Activated CD4-positive, alpha-beta T cell treated with anti-CD3 and anti-CD28 coated beads for 24 hours (primary cell): ENCODE measurements around the gene JDP2.
"Not testable (repeated sequence)": the region's sequence is repeated elsewhere in the genome, so short reads cannot be mapped to it uniquely, and the experiment has no call there.

ENCODE experiments used
- DNase-seq, 2 donors: peaks; one replicate each; pipeline ENCODE4 v3.0.0-alpha.2; 2020; ENCODE audit warnings: low read depth in 2 of 2

JDP2 gene

GRCh38 chr14:75427482-75428229, at the start of gene JDP2:
TSS of gene JDP2 (plus strand) at chr14:75428022. CDS start at chr14:75437921, 9,899 bp downstream.
- peak; percentile 15 to 22 for DNase-seq

- no peak for DNase-seq
These were observed 48.4 kb upstream of the JDP2 start for GRCh38 chr14:75379246-75379929.

GRCh38 chr14:75379930-75380270, 47.9 kb upstream of the JDP2 start:
- no peak for DNase-seq

DNA sequence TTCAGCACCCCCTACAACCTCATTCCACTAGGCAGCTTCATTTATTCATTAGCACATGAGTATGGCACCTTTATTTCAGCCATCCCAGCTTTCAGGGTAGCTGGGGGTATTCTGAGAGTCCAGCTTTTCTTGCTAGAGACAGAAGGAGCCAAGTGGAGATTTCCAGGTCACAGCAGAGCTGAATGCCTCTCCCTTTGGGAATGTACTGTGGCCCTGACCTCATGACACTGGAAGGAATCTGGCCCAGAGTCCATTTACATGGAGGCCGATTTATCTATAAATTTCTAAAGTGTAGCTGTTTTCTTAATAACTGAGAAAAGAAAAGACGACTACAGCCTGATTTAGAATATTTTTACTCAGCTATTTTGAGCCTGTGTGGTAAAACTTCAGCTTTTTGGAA, 47.2 kb upstream of the JDP2 start:
- no peak for DNase-seq

GRCh38 chr14:75381642-75382041, 46.2 kb upstream of the JDP2 start:
- DNase-seq, result no peak

GRCh38 chr14:75383219-75383618, 44.6 kb upstream of the JDP2 start:
- DNase-seq, result not testable (repeated sequence)

- no peak for DNase-seq
These were observed 44.1 kb upstream of the JDP2 start for GRCh38 chr14:75383721-75384120.

GRCh38 chr14:75389679-75390078, 38.1 kb upstream of the JDP2 start:
- no peak for DNase-seq

GRCh38 chr14:75390183-75390582, 37.6 kb upstream of the JDP2 start:
- DNase-seq, result no peak

DNA sequence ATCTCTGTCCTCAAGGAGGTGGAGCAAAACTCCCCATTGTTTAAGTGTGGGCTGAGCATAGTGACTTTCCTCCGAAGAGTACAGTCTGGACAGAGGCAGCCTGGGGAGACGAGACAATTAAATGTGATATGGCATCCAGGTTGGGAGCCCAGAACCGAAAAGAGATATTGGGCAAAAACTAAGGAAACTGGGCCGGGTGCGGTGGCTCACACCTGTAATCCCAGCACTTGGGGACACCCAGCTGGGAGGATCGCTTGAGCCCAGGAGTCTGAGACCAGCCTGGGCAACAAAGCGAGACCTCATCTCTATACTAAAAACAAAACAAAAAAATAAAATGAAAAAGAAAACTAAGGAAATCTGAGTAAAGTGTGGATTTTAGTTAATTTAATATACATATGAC, 35.9 kb upstream of the JDP2 start:
- DNase-seq, result no peak

- DNase-seq, result no peak
These were observed 34.9 kb upstream of the JDP2 start for GRCh38 chr14:75392686-75393641.

GRCh38 chr14:75393794-75394193, 34.0 kb upstream of the JDP2 start:
- DNase-seq, result no peak

DNA sequence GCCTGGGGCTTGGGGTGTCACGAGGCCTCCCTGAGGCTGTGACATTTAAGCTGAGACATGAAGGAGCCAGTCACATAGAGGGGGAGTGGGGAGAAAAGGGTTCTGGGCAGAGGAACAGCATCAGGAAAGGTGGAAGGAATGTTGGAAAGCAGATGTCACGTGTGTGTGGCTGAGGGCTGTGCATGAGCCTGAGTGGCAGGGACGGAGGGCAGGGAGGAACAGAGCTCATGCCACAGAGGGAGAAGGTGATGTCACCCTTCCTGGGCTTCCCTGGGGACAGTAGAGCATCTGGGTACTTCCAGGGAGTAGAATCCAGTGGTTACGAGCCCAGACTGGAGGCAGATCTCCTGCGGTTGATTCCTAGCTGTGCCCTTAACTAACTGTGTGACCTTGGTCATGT, 32.0 kb upstream of the JDP2 start:
- no peak for DNase-seq

DNA sequence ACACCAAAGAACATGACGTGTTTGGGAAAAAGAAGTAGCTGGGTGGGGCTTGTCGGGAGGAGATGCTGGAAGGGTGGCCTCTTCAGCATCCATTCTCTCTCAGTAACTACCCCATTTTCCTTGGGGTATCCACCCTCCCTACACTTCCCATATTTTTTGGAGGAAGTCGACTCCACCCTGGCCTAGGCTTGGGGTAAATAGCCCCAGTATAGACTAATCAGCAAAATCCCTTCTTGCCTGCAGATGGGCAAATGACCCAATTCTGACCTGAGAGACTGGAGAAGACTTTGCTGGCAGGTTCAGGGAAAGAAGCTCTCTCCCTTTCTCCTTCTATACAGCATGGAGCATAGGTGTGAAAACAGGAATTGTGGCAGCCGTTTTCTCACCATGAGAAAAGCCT, 28.5 kb upstream of the JDP2 start:
- no peak for DNase-seq

DNA sequence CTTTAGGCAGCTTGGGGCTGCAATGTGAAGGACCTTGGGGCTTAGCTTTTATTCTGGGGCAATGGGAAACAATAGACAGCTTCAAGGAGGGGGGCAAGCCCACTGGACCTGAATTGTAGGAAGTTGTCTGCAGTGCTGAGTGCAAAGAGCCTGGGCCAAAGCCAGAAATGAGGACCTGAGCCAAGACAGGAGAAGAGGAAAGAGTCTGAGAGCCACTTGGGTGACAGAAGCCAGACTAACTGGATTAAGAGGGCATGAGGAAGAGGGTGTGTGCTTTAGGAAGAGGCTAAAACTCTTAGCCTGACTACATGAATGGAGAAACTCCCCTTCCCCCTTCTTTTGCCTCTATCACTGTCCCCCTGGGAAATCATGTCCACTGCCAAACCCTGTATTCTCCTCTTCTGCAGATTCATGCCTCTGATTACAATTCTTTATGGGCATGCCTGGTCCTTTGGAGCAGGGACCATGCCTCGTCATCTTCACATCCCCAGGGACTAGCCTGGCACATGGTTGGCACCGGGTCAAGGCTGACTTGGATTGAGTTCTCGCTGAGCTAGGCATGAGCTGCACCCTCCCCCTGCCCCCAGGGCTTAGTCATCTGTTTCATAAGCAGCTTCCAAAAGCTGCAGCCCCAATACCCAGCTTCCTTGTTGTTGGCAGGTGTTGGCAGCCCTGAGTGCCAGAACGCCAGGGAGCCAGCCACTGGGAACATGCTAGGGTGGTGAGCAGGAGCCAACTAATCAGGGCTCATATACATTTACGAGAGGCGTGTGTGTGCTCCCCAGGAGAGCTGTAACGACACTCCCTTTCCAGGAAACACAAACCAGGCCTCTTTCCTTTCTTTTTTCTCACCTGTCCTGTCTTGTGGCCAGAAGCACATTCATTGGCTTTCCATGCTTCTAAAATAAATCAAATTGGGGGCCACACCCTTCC, 27.7 kb upstream of the JDP2 start:
- no peak for DNase-seq

- DNase-seq, result no peak
These were observed 26.5 kb upstream of the JDP2 start for GRCh38 chr14:75401361-75401760.

DNA sequence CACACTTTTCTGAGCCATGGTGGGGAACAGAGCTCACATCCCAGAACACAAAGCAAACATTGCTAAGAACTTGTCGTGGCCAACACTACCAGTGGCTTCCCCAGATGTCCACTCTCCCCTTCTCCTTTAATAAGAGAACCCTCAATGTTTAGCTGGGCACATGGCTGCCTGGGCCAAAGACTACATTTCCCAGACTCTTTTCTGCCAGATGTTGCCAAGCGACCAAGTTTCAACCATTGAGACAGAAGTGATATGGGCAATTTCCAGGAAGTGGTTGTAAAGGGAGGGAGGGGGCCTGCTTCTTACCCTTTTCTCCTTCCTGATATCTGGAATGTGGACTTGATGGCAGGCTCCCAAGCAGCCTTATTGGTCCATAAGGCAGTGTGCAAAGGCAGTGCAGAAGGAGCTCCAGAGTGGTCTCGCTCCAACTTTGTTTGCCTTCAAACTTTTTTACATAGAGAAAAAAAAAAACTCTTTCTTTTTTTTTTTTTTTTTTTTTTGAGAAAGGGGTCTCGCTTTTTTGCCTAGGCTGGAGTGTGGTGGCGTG, 24.9 kb upstream of the JDP2 start:
- DNase-seq, result no peak

DNA sequence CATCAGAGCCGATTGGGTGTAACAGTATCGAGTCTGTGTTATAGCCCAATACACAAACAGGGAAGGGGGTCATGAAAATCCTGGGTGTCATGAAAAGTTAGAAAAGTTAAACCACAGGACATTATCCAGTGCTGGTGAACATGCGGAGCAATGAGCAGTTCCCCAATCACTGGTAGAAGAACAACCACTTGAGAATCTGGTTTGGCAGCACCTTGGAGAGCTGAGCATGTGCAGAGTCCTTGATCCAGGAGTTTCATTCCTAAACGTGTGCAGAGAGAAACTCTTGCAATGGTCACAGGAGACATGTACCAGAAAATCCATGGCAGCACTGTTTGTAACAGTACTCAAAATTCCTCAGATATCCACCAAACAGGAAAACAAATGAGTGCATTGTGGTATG, 23.0 kb upstream of the JDP2 start:
- no peak for DNase-seq

DNA sequence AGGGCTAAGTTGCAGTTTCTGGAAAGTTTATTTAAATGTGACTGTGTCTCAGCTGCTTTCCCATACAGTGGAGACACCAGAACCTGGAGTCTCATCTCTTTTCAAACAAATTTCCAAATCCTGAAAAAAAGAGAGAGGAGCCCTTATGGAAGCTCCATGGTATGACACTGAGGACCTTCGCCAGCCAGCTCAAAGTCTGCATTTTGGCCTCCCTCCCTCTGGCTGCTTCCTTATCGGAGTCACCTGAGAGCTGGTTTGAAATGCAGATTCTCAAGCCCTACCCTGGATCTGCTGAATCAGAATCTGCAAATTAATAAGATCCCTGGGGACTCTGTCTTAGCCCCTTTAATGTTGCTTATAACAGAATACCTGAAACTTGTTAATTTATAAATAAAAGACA, 21.7 kb upstream of the JDP2 start:
- no peak for DNase-seq

DNA sequence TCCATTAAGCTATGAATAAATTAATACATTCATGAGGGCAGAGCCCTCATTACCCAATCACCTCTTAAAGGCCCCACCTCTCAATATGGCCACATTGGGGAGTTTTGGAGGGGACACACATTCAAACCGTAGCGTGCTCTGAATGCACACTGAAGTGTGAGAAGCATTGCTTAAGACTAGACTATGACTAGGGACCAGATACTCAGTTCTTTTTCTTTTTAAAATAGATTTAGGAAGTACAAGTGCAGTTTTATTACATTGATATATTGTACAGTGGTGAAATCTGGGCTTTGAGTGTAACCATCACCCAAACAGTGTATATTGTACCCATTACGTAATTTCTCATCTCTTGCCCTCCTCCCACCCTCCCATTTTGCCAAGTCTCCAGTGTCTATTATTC, 21.0 kb upstream of the JDP2 start:
- DNase-seq, result no peak
